ENCODE data around the gene PNPLA7.
"Not testable (repeated sequence)": the region's sequence is repeated elsewhere in the genome, so short reads cannot be mapped to it uniquely, and the experiment has no call there.

Gene PNPLA7

DNA sequence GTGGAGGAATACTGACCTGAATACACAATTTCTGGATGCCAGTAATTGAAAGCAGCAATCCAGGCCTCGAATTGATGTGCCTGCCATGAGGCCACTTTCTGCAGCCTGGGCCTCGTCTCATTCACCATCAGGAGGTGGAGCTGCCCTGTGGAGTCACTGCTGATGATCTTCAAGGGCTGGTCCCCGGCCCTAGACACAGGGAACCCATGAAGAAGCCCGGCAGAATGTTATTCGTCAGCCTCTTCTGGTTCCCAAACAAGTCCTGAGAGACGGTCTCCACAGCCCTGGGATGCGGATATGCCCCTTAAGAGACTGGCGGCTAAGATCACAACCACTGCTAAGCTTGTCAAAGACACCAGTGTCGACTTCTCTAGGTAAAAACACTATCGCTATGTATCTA is 24.0 kb upstream of the PNPLA7 start:
- DNase-seq: no peak

DNA sequence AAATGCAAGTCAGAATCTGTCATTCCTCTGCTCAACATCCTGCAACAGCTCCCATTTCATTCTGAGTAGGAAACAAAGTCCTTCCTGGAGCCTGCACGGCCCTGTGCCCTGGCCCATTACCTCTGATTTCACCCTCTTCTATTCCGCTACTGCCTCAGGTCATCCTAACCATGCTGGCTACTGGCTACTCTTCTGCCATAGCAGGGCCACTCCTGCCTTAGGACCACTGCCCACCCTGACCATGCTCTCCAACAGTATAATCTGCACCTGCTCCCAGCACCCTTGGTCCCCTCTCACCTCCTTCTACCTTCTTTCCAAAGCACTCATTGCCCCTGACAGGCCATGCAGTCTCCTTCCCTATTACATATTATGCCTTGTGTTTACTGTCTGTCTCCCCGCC is 20.4 kb upstream of the PNPLA7 start:
- no peak for DNase-seq

DNA sequence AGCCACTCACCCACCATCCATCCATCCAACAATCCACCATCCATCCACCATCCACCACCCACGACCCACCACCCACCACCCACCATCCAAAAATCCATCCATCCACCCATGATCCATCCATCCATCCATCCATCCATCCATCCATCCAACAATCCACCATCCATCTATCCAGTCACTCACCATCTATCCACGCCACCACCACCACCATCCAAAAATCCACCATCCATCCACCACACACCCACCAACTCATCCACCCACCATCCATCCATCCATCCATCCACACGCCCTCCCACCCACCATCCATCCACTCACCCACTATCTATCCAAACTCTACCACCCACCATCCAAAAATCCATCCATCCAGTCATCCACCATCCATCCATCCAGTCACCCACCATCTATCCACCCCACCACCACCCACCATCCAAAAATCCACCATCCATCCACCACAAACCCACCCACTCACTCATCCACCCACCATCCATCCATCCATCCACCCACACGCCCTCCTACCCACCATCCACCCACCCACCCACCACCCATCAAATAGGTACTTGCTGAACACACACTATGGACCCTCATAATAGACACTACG is 19.5 kb upstream of the PNPLA7 start:
- no peak for DNase-seq

DNA sequence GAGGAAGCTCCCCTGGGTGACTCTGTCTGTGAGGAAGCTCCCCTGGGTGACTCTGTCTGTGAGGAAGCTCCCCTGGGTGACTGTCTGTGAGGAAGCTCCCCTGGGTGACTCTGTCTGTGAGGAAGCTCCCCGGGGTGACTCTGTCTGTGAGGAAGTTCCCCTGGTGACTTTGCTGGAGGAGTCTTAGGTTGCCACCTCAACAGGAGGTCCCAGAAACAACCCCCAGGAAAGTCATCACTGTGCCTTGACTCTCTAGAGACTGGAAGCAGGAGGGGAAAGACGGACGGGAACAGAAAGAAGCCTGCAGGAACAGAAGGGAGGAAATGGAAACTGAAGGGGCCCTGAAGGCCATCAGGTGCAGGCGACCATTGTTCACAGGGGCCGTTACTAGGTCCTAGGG is 18.2 kb upstream of the PNPLA7 start:
- DNase-seq: not testable (repeated sequence)

DNA sequence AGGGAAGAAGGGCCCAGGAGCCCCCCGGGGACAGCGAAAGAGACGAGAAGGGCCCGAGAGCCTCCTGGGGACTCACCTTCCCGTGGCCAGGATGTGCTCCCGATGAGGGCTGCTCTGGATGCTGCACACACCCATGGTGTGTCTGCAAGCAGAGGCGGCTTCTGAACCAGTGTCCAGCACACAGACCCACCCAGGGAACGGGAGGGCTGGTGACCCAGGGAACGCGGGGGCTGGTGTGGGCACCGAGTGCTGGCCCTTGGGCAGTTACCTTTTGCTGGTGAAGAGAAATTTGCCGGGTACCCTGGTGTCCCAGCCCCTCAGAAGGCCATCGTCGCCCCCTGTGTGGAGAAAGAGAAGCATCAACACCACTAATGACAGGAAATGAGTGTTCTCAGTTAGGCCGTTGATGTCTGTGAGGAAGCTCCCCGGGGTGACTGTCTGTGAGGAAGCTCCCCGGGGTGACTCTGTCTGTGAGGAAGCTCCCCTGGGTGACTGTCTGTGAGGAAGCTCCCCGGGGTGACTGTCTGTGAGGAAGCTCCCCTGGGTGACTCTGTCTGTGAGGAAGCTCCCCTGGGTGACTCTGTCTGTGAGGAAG is 14.7 kb upstream of the PNPLA7 start:
- no peak for DNase-seq

DNA sequence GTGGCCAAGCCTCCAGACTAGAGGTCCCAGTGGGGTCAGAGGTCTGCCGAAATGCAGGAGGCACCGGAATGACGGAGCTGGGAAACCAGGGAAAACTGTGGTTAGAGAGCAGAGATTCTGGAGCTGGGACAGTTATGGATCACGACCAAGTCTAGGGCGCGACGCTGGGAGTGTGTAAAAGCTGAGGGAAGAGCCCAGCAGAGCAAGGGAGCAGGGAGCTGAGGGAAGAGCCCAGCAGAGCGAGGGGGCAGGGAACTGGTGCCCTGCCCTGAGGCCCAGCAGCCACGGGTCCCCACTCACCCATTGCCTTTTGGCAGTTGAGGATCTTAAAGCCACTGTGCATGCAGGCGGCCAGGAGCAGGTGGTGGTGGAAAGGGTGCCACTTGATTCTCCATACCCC is 13.9 kb upstream of the PNPLA7 start:
- DNase-seq: no peak

DNA sequence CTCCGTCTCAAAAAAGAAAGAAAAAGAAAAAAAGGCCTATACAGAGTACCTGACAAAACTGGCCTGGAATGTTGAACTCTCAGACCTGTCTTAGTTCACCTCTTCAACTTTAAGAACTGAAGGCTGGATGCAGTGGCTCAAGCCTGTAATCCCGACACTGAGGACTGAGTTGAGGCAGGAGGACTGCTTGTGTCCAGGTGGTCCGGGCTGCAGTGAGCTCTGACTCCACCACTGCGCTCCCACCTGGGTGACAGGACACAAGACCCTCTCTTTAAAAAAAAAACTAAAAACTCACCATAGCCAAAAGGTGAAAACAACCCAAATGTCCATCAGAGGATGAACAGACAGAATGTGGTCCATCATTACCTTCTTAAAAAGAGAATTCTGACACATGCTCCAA is 7.9 kb upstream of the PNPLA7 start:
- no peak for DNase-seq

GRCh38 chr9:137556069-137556838 is 6.1 kb upstream of the PNPLA7 start:
- no peak for DNase-seq

- DNase-seq: no peak
These were observed 5.0 kb upstream of the PNPLA7 start for GRCh38 chr9:137555179-137555578.

DNA sequence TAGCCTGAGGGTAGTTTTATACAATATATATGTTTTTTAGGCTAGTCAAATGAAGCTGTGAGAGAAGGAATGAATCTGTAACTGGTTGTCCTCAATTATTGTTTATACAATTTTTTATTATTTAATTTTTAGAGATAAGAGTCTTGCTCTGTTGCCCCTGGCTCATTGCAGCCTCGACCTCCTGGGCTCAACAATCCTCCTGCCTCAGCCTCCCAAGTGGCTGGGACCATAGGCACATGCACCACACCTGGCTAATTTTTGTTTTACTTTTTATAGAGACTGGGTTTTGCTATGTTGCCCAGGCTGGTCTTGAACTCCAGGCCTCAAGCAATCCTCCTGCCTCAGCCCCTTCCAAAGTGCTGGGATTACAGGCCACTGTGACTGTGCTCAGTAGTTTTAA is 4.1 kb upstream of the PNPLA7 start:
- DNase-seq: no peak

DNA sequence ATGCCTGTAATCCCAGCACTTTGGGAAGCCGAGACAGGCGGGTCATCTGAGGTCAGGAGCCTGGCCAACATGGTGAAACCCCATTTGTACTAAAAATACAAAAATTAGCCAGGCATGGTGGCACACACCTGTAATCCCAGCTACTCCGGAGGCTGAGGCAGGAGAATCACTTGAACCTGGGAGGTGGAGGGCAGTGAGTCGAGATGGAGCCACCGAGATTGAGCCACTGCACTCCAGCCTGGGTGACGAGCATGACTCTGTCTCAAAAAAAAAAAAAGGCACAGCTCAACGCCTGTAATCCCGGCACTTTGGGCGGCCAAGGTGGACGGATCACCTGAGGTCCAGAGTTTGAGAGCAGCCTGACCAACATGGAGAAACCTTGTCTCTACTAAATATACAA is 3.5 kb upstream of the PNPLA7 start:
- DNase-seq: not testable (repeated sequence)

- DNase-seq: no peak
These were observed 2.0 kb upstream of the PNPLA7 start for GRCh38 chr9:137552022-137552768.

GRCh38 chr9:137551264-137552021 is 1.2 kb upstream of the PNPLA7 start, which contains the start of gene MRPL41:
MRPL41 (plus strand) TSS chr9:137551879; CDS start chr9:137552082, 203 bp downstream.
- peak; percentile 86 for DNase-seq

- DNase-seq: not testable (repeated sequence)
These were observed 709 bp upstream of the PNPLA7 start for GRCh38 chr9:137550958-137551263.

- DNase-seq: no peak
These were observed 2.3 kb downstream of the PNPLA7 start for GRCh38 chr9:137547687-137548543.

GRCh38 chr9:137545123-137545522 is 5.1 kb downstream of the PNPLA7 start:
- no peak for DNase-seq

DNA sequence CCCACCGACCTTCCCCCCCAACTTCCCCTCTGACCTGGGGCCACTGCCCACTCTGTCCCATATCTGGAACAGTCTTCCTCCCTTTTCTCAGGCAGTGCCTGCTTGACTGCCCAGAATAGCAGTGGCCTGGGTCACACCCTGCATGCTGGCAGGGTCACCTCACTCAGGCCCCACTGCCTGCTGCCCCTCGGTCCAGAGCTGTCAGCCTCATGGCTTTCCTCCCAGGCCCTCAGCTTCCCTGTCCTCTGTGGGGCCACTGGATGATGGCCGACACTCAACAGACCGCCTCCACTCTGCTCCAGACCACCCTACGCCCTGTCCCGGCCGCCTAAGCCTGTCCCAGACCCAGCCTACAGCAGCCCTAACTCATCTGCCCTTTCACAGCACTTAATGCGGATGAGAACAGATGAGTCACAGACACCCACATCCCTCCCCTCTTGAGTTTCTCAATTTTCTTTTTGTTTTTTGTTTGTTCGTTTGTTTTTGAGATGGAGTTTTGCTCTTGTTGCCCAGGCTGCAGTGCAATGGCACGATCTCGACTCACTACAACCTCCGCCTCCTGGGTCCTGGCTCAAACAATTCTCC is 5.9 kb downstream of the PNPLA7 start:
- DNase-seq: no peak

- DNase-seq: no peak
These were observed 6.8 kb downstream of the PNPLA7 start for GRCh38 chr9:137543237-137543963.

- DNase-seq: no peak
These were observed 7.7 kb downstream of the PNPLA7 start for GRCh38 chr9:137542486-137542885.

DNA sequence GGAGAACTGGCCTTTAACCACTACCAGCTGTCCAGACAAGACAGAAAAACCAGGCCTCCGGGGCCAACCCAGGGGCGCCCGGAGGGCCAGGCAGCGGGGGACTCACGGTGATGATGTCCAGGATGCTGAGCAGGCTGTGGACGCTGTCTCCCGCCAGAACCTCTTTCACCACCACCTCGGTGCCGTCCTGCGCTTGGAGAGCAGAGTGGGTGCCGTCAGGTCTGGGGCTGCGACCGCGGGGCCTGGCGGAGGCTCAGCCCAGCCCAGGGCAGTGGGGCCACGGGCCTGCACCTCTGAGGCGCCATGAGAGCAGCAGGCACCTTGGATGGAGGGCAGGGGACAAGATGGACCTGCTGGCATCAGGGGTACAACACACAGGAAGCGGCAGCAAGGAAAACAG is 9.7 kb downstream of the PNPLA7 start:
- DNase-seq: no peak

- no peak for DNase-seq
These were observed 12.1 kb downstream of the PNPLA7 start for GRCh38 chr9:137538058-137538457.
